WERI-Rb-1 (cell line): ENCODE data around the gene AKR1C2.
"Not testable (repeated sequence)": the region's sequence is repeated elsewhere in the genome, so short reads cannot be mapped to it uniquely, and the experiment has no call there.

Experiments used
- DNase-seq: peaks from one replicate; pipeline ENCODE4 v3.0.0-alpha.2; 2020
- H3K27ac ChIP-seq: fragments of 250-450 bp; sonication (Bioruptor Pico); 2 replicates; pipeline ENCODE4 v1.5.1; 2020; ENCODE audit warnings: mild to moderate bottlenecking, moderate library complexity
- H3K27me3 ChIP-seq: fragments of 250-450 bp; sonication (Bioruptor Pico); 2 replicates; pipeline ENCODE4 v1.5.1; 2021; ENCODE audit warnings: mild to moderate bottlenecking, low read depth, moderate library complexity; ENCODE audit not compliant: insufficient read depth, severe bottlenecking
- H3K36me3 ChIP-seq: fragments of 250-450 bp; sonication (Bioruptor Pico); 2 replicates; pipeline ENCODE4 v1.5.1; 2020; ENCODE audit warnings: mild to moderate bottlenecking, moderate library complexity
- H3K4me3 ChIP-seq: 2 replicates; pipeline ENCODE4 v1.5.1; 2011; ENCODE audit warnings: low read depth, mild to moderate bottlenecking, control low read depth, low read length
- H3K9me3 ChIP-seq: fragments of 250-450 bp; sonication (Bioruptor Pico); 2 replicates; pipeline ENCODE4 v1.5.1; 2021; ENCODE audit warnings: mild to moderate bottlenecking, moderate library complexity; ENCODE audit not compliant: severe bottlenecking
- TF ChIP-seq, protein P1 (sequence below): IDR thresholded peaks from 2 replicates; pipeline ENCODE4 v1.5.1; 2011; ENCODE audit warnings: low read depth, mild to moderate bottlenecking, control low read depth, inconsistent platforms, low read length

Gene AKR1C2

GRCh38 chr10:4944841-4945240 is 58.8 kb downstream of the AKR1C2 start:
- Histone ChIP-seq H3K27ac (no peak overlapping the region), H3K4me3 (no peak overlapping the region), H3K9me3 (no peaks in the 10 kb centered on the region), H3K36me3 (no peaks in the 10 kb centered on the region), H3K27me3 (peaks cover 3% of the 10 kb centered on the region)
- no peak for DNase-seq
- TF ChIP-seq, protein P1, sequence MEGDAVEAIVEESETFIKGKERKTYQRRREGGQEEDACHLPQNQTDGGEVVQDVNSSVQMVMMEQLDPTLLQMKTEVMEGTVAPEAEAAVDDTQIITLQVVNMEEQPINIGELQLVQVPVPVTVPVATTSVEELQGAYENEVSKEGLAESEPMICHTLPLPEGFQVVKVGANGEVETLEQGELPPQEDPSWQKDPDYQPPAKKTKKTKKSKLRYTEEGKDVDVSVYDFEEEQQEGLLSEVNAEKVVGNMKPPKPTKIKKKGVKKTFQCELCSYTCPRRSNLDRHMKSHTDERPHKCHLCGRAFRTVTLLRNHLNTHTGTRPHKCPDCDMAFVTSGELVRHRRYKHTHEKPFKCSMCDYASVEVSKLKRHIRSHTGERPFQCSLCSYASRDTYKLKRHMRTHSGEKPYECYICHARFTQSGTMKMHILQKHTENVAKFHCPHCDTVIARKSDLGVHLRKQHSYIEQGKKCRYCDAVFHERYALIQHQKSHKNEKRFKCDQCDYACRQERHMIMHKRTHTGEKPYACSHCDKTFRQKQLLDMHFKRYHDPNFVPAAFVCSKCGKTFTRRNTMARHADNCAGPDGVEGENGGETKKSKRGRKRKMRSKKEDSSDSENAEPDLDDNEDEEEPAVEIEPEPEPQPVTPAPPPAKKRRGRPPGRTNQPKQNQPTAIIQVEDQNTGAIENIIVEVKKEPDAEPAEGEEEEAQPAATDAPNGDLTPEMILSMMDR: no peak

DNA sequence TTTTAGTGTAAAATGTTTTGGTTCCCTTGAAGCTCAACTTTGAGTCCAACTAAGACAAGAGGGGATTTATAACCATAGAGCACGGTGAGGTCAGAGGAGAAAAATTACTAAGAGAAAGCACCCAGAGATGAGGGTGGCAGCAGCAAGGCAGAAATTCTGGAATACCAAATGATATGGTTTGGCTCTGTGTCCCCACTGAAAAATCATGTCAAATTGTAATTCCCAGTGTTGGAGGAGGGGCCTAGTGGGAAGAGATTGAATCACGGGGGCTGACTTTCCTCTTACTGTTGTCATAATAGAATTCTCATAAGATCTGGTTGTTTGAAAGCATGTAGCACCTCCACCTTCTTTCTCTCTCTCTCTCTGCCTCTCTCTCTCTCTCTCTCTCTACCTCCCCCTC is 59.8 kb downstream of the AKR1C2 start:
- H3K4me3 ChIP-seq: no peak overlapping the region
- no peak for DNase-seq
- TF ChIP-seq, protein P1: no peak
- H3K36me3 ChIP-seq: no peaks in the 10 kb centered on the region
- H3K9me3 ChIP-seq: no peaks in the 10 kb centered on the region
- no peak overlapping the region for H3K27ac ChIP-seq
- peaks cover 3% of the 10 kb centered on the region for H3K27me3 ChIP-seq

- not testable (repeated sequence) for H3K4me3 ChIP-seq, H3K27me3 ChIP-seq, H3K9me3 ChIP-seq, H3K27ac ChIP-seq, DNase-seq, H3K36me3 ChIP-seq
Observed at GRCh38 chr10:4943416-4943815, 60.2 kb downstream of the AKR1C2 start.

DNA sequence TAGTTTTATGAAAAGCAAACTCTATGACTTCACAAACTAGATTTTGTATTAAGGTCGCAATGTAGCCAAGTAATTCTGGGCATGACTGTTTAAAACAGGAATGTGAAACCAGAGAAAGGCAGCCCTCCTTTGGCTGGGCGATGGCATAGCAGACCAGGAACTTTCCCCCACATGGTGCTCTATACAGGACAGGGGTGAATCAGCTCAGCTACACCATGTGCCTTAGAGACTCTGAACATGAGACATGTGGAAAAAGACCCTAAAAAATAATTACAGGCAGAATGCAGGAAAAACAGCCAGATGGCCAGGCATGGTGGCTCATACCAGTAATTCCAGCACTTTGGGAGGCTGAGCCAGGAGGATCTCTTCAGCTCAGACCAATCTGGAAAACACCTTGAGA is 60.7 kb downstream of the AKR1C2 start:
- H3K27ac ChIP-seq, H3K9me3 ChIP-seq, H3K27me3 ChIP-seq, H3K36me3 ChIP-seq, H3K4me3 ChIP-seq, DNase-seq: not testable (repeated sequence)

DNA sequence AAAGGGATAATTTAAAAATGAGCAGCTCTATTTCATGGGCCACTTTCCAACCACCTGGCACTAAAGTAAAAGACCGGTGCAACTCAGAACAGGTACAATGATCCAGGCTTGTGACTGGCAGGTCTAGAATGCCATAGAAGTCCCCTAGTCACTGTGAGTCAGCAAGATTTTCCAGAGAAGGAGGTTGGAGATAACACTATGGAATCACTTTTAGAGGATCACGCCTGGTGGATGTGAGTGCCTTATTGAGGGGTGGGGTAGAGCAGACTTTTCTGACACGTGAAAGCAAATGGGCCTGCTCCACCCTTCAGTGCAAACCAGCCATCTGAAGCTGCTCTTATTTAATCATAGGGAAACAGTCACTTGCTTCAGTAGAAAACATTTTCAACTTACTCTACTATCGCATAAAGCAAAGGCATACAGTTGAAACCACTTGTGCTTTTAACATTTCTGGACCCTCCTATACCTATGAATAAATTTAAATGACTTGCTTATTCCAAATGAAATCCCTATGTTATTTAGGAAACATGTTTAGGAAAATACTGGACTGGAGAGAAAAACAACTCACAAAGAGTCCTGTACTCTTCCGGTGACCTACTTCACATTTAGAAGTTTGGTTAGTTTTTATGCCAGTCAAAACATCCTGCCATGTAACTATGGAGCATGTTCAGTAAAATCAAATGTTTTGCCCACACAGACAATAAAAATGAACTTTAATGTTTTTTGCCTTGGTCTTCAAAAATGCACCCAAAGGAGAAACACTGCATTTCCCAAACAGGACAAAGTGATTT is 61.9 kb downstream of the AKR1C2 start:
- TF ChIP-seq, protein P1: no peak
- no peaks in the 10 kb centered on the region for H3K9me3 ChIP-seq
- H3K27ac ChIP-seq: no peak overlapping the region
- H3K4me3 ChIP-seq: no peak overlapping the region
- H3K27me3 ChIP-seq: peaks cover 3% of the 10 kb centered on the region
- H3K36me3 ChIP-seq: no peaks in the 10 kb centered on the region
- no peak for DNase-seq

GRCh38 chr10:4940909-4941308 is 62.7 kb downstream of the AKR1C2 start:
- H3K27ac ChIP-seq, H3K27me3 ChIP-seq, DNase-seq, H3K9me3 ChIP-seq, H3K4me3 ChIP-seq, H3K36me3 ChIP-seq: not testable (repeated sequence)

GRCh38 chr10:4940073-4940428 is 63.6 kb downstream of the AKR1C2 start:
- not testable (repeated sequence) for H3K27me3 ChIP-seq, H3K9me3 ChIP-seq, H3K27ac ChIP-seq, H3K4me3 ChIP-seq, DNase-seq, H3K36me3 ChIP-seq
